Psoas muscle (tissue), 8 donors: ENCODE measurements around the gene ZKSCAN2. TPM values are rescaled to one million over a fixed set of nuclear protein-coding genes. Genes with fewer than 3 reads are reported as not detected.

Source experiments
- ATAC-seq, 4 donors: fragments of 200-7000 bp; cut with Tn5 transposase; one replicate each; pipeline ENCODE4 v1.9.1; 2020; ENCODE audit warnings: moderate library complexity in 3 of 4, mild to moderate bottlenecking in 2 of 4
- DNase-seq, 2 donors: peaks; one replicate each; pipeline ENCODE4 v3.0.0-alpha.2; 2020
- H3K27ac ChIP-seq: fragments of 200-600 bp; one replicate; pipeline ENCODE4 v1.8.0; 2022
- H3K27me3 ChIP-seq, 3 donors: fragments of 200-600 bp in 1 of 3; one replicate each; pipeline versions ENCODE4 v1.6.1 to v1.8.0; 2013 to 2022; ENCODE audit warnings: low read length in 2 of 3, mild to moderate bottlenecking in 2 of 3, moderate library complexity in 1 of 3; ENCODE audit not compliant: insufficient read depth in 3 of 3
- H3K36me3 ChIP-seq, 2 donors: fragments of 200-600 bp in 1 of 2; one replicate each; pipeline versions ENCODE4 v1.6.1 to v1.8.0; 2013 to 2022; ENCODE audit warnings: low read depth in 1 of 2, mild to moderate bottlenecking in 1 of 2, moderate library complexity in 1 of 2; ENCODE audit not compliant: insufficient read depth in 1 of 2
- H3K4me1 ChIP-seq: fragments of 200-600 bp; one replicate; pipeline ENCODE4 v1.8.0; 2022
- H3K4me3 ChIP-seq: fragments of 200-600 bp; one replicate; pipeline ENCODE4 v1.8.0; 2022; ENCODE audit warnings: mild to moderate bottlenecking
- H3K9me3 ChIP-seq: fragments of 200-600 bp; one replicate; pipeline ENCODE4 v1.8.0; 2022
- WGBS, 3 donors: extraction: QIAGEN DNeasy Blood & Tissue Kit; methylation state at CpG; one replicate each; pipeline versions ENCODE4 v1.1.6 to v1.1.7; 2013; 5-methylcytosine and 5-hydroxymethylcytosine counted together
- intact Hi-C, 2 donors: fragments of 100-400 bp; cut with DNase I; formaldehyde crosslinking; loops; one replicate each; pipeline versions ENCODE4 v1.11.0 to v1.14.2; 2022
- polyA plus RNA-seq, 3 donors: library from polyadenylated mRNA; stranded (reverse); fragments of 200-250 nt; gene quantifications; one replicate each; pipeline ENCODE4 v1.2.3, GENCODE V29; 2013
- total RNA-seq, 4 donors: library from RNA; stranded (reverse); fragmentation: NEBNext Ultra II Directional in 2 of 4; extraction: Animal tissue kit (Norgen Biotek cat#: 25700) in 2 of 4; gene quantifications; one replicate each; pipeline versions ENCODE4 v1.2.1 to v1.2.4, GENCODE V29; 2021 to 2023
- TF ChIP-seq, protein P1 (sequence below): fragments of 200-600 bp; IDR thresholded peaks from one replicate; pipeline ENCODE4 v1.8.0; 2022; ENCODE audit warnings: antibody characterized with exemption
- donor health status: healthy with polysubstance abuse.
- donor health status: DM: no; HTN: no; CAD: no; lungs with moderate emphysema.
- donor health status: Bipolar disorder and iron deficiency.
- donor health status: healthy.
- donor health status: DM: yes; HTN: yes; CAD: no.
- donor health status: DM: no; HTN: no; CAD: no.
- donor health status: DM: no; HTN: no; CAD: no.
- donor health status: DM: yes; HTN: yes; CAD: no.

ZKSCAN2 gene
- total and polyA plus RNA-seq, 7 donors = 1.4 to 6.8 (median 5.2) TPM

DNA sequence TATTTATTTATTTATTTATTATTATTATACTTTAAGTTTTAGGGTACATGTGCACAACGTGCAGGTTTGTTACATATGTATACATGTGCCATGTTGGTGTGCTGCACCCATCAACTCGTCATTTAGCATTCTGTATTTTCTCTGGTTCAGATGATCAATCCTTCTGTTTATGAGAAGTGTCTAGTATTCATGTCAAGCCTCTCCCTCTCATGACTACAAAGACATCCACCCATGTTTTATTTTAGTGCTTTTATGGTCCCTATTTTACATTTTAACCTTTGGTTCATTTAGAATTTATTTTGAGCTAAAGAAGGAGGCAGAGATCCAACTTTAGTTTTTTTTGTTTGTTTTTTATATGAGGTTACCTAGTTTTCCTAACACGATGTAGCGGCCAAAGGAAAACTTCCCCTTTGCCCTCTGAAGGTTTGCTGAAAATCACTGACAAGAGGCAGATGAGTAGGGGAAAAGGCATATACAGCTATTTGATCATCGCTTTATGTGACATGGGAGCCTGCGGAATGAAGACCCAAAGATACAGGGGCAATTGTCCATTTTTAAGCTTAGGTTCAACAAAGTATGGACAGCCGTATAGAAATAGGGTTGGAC is 63.3 kb downstream of the ZKSCAN2 start:
- 90 to 95% (median 92%) methylated on average over 7 of the region's 7 CpGs for WGBS, 3 donors
- no peak overlapping the region for H3K27ac ChIP-seq
- intact Hi-C loops = no loop called here
- no peaks in the 10 kb centered on the region for H3K36me3 ChIP-seq
- DNase-seq (no peak), ATAC-seq (no peak)
- no peaks in the 10 kb centered on the region for H3K9me3 ChIP-seq
- no peaks in the 10 kb centered on the region for H3K4me1 ChIP-seq
- H3K27me3 ChIP-seq = no peaks in the 10 kb centered on the region
- H3K4me3 ChIP-seq = no peak overlapping the region
- TF ChIP-seq, protein P1, sequence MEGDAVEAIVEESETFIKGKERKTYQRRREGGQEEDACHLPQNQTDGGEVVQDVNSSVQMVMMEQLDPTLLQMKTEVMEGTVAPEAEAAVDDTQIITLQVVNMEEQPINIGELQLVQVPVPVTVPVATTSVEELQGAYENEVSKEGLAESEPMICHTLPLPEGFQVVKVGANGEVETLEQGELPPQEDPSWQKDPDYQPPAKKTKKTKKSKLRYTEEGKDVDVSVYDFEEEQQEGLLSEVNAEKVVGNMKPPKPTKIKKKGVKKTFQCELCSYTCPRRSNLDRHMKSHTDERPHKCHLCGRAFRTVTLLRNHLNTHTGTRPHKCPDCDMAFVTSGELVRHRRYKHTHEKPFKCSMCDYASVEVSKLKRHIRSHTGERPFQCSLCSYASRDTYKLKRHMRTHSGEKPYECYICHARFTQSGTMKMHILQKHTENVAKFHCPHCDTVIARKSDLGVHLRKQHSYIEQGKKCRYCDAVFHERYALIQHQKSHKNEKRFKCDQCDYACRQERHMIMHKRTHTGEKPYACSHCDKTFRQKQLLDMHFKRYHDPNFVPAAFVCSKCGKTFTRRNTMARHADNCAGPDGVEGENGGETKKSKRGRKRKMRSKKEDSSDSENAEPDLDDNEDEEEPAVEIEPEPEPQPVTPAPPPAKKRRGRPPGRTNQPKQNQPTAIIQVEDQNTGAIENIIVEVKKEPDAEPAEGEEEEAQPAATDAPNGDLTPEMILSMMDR = no peak

- TF ChIP-seq, protein P1 = no peak
- no peak overlapping the region for H3K27ac ChIP-seq
- no peak for DNase-seq
- intact Hi-C loops = no loop called here
- H3K9me3 ChIP-seq = no peaks in the 10 kb centered on the region
- no peaks in the 10 kb centered on the region for H3K36me3 ChIP-seq
- ATAC-seq = no peak
- WGBS, 3 donors = 33 to 38% (median 33%) methylated on average over 6 of the region's 6 CpGs
- H3K4me1 ChIP-seq = no peaks in the 10 kb centered on the region
- H3K27me3 ChIP-seq = no peaks in the 10 kb centered on the region
- no peak overlapping the region for H3K4me3 ChIP-seq
Observed at GRCh38 chr16:25192096-25192495, 65.5 kb downstream of the ZKSCAN2 start.

- 93 to 96% (median 93%) methylated on average over 6 of the region's 6 CpGs for WGBS, 3 donors
- intact Hi-C loops = no loop called here
- Histone ChIP-seq H3K9me3 (no peaks in the 10 kb centered on the region), H3K27ac (no peak overlapping the region), H3K4me3 (no peak overlapping the region), H3K27me3 (no peaks in the 10 kb centered on the region), H3K36me3 (no peaks in the 10 kb centered on the region), H3K4me1 (no peaks in the 10 kb centered on the region)
- ATAC-seq = no peak
- TF ChIP-seq, protein P1 = no peak
- no peak for DNase-seq
Observed at GRCh38 chr16:25189305-25189704, 68.3 kb downstream of the ZKSCAN2 start.

DNA sequence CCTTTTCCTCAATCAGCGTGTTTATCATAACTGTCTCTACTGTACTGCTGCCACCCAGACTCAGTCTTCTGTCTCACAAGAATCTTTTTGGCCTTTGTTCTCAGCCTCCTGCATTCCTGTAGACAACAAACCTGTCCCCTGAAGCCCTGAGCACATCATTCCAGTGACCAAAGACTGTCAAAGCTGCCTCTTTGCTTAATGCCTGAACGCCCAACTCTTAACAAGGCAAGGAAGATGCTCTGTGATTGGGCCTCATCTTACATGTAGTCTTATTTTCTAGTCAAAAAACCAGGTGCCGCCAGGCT is 70.2 kb downstream of the ZKSCAN2 start:
- intact Hi-C loops = no loop called here
- Histone ChIP-seq H3K27ac (no peak overlapping the region), H3K4me1 (no peaks in the 10 kb centered on the region), H3K9me3 (no peaks in the 10 kb centered on the region), H3K27me3 (no peaks in the 10 kb centered on the region), H3K36me3 (no peaks in the 10 kb centered on the region), H3K4me3 (no peak overlapping the region)
- TF ChIP-seq, protein P1 = no peak
- DNase-seq = no peak
- ATAC-seq = no peak
- 95 to 98% (median 95%) methylated on average over 3 of the region's 3 CpGs for WGBS, 3 donors

Other genes with a start within 250 kb of the ZKSCAN2 start
- 10 to 100 TPM; 38.6 to 83.0 (median 57.7) TPM for gene ARHGAP17, start 242.5 kb downstream of the ZKSCAN2 start, total RNA-seq
- gene ARHGAP17, start 242.5 kb downstream of the ZKSCAN2 start, polyA plus RNA-seq = 10 to 100 TPM; 15.9 to 31.7 (median 23.3) TPM
- gene LCMT1, start 146.1 kb downstream of the ZKSCAN2 start, total RNA-seq = 10 to 100 TPM; 35.1 to 54.5 (median 38.0) TPM
- 10 to 100 TPM; 41.9 to 53.7 (median 51.6) TPM for gene LCMT1, start 146.1 kb downstream of the ZKSCAN2 start, polyA plus RNA-seq
- under 1 TPM in 1 of 4 donors, not detected in 3; 0.58 TPM for gene AQP8, start 40.9 kb downstream of the ZKSCAN2 start, total RNA-seq
- under 1 TPM in 1 of 3 donors, not detected in 2; 0.09 TPM for gene AQP8, start 40.9 kb downstream of the ZKSCAN2 start, polyA plus RNA-seq